Parathyroid adenoma (tissue), 2 donors: Measurements from ENCODE around the gene CACNA1C.

Experiments
- H2AFZ ChIP-seq: fragments of 300-600 bp; sonication (generic); one replicate; pipeline ENCODE4 v1.7.0; 2017; ENCODE audit warnings: antibody characterized with exemption, mild to moderate bottlenecking
- H3K27ac ChIP-seq: fragments of 300-600 bp; sonication (generic); one replicate; pipeline ENCODE4 v1.7.0; 2017
- H3K27me3 ChIP-seq: fragments of 300-600 bp; sonication (generic); one replicate; pipeline ENCODE4 v1.7.0; 2017; ENCODE audit warnings: low read length; ENCODE audit not compliant: control insufficient read depth, insufficient read depth
- H3K36me3 ChIP-seq: fragments of 300-600 bp; sonication (generic); one replicate; pipeline ENCODE4 v1.7.0; 2017; ENCODE audit warnings: low read length; ENCODE audit not compliant: control insufficient read depth, insufficient read depth
- H3K4me1 ChIP-seq: fragments of 300-600 bp; sonication (generic); one replicate; pipeline ENCODE4 v1.7.0; 2017; ENCODE audit warnings: control low read depth
- H3K4me2 ChIP-seq: fragments of 300-600 bp; sonication (generic); one replicate; pipeline ENCODE4 v1.7.0; 2017; ENCODE audit warnings: low read length
- H3K4me3 ChIP-seq: fragments of 300-600 bp; sonication (generic); one replicate; pipeline ENCODE4 v1.7.0; 2017; ENCODE audit warnings: low read depth, low read length
- H3K79me2 ChIP-seq: fragments of 300-600 bp; sonication (generic); one replicate; pipeline ENCODE4 v1.7.0; 2017; ENCODE audit warnings: control low read depth
- H3K9ac ChIP-seq: fragments of 300-600 bp; sonication (generic); one replicate; pipeline ENCODE4 v1.7.0; 2017; ENCODE audit warnings: mild to moderate bottlenecking
- H3K9me3 ChIP-seq: fragments of 300-600 bp; sonication (generic); one replicate; pipeline ENCODE4 v1.7.0; 2017; ENCODE audit warnings: low read length; ENCODE audit not compliant: control insufficient read depth
- TF ChIP-seq, protein P1 (sequence below): fragments of 300-600 bp; sonication (generic); IDR thresholded peaks from one replicate; pipeline ENCODE4 v1.7.0; 2017; ENCODE audit warnings: antibody characterized with exemption, mild to moderate bottlenecking
- donor health status: primary hyperparathyroidism.

Gene CACNA1C

DNA sequence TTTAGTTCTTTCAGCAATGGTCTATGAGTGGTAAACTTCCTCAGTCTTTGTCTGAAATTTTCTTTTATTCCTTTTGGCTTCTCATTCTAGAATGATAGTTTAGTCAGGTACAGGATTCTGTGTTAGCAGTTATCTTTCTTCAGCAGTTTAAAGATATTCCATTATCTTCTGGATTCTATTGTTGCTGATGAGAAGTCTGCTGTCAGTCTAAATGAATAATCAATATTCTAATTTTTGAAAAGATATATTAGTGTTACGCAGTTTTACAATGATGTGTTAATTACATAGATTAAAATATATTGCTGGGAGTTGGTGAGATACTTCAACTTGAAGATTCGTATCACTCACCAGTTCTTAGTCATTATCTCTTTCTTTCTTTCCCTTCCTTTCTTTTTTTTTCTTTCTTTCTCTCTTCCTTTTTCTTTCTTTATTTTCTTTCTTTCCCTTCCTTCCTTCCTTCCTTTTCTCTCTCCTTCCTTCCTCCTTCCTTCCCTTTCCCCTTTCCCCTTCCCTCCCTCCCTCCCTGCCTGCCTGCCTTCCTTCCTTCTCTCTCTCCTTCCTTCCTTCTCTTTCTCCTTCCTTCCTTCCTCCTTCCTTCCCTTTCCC is 17.8 kb downstream of the CACNA1C start:
- Histone ChIP-seq H3K9me3 (no peaks in the 10 kb centered on the region), H3K4me1 (no peaks in the 10 kb centered on the region), H3K36me3 (no peaks in the 10 kb centered on the region), H2AFZ (no peak overlapping the region), H3K79me2 (no peaks in the 10 kb centered on the region), H3K27me3 (no peaks in the 10 kb centered on the region), H3K27ac (no peak overlapping the region), H3K4me3 (no peak overlapping the region), H3K9ac (no peak overlapping the region), H3K4me2 (no peak overlapping the region)
- TF ChIP-seq, protein P1, sequence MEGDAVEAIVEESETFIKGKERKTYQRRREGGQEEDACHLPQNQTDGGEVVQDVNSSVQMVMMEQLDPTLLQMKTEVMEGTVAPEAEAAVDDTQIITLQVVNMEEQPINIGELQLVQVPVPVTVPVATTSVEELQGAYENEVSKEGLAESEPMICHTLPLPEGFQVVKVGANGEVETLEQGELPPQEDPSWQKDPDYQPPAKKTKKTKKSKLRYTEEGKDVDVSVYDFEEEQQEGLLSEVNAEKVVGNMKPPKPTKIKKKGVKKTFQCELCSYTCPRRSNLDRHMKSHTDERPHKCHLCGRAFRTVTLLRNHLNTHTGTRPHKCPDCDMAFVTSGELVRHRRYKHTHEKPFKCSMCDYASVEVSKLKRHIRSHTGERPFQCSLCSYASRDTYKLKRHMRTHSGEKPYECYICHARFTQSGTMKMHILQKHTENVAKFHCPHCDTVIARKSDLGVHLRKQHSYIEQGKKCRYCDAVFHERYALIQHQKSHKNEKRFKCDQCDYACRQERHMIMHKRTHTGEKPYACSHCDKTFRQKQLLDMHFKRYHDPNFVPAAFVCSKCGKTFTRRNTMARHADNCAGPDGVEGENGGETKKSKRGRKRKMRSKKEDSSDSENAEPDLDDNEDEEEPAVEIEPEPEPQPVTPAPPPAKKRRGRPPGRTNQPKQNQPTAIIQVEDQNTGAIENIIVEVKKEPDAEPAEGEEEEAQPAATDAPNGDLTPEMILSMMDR = no peak

DNA sequence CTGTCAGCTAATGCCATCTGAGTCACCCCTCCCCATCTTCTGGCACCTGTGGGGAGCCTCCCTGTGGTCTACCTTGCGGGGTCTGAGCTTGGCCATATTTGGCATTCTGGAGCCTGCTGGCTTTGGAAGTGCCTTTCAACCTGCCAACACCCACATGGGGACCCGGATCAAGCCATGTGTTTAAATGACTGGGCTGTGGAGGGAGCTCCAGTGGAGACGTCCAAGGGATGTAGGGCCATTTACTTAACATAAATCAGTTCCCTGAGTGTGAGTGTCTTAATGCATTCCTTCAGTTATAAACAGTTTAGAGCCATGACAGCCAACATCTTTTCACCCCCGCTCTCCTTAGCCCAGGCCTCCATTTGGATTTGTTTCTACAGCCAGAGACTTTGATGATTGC is 22.0 kb downstream of the CACNA1C start:
- Histone ChIP-seq H2AFZ (no peak overlapping the region), H3K27ac (no peak overlapping the region), H3K4me2 (no peak overlapping the region), H3K79me2 (no peaks in the 10 kb centered on the region), H3K9me3 (no peaks in the 10 kb centered on the region), H3K36me3 (no peaks in the 10 kb centered on the region), H3K9ac (no peak overlapping the region), H3K4me3 (no peak overlapping the region), H3K4me1 (no peaks in the 10 kb centered on the region), H3K27me3 (no peaks in the 10 kb centered on the region)
- TF ChIP-seq, protein P1 = no peak

DNA sequence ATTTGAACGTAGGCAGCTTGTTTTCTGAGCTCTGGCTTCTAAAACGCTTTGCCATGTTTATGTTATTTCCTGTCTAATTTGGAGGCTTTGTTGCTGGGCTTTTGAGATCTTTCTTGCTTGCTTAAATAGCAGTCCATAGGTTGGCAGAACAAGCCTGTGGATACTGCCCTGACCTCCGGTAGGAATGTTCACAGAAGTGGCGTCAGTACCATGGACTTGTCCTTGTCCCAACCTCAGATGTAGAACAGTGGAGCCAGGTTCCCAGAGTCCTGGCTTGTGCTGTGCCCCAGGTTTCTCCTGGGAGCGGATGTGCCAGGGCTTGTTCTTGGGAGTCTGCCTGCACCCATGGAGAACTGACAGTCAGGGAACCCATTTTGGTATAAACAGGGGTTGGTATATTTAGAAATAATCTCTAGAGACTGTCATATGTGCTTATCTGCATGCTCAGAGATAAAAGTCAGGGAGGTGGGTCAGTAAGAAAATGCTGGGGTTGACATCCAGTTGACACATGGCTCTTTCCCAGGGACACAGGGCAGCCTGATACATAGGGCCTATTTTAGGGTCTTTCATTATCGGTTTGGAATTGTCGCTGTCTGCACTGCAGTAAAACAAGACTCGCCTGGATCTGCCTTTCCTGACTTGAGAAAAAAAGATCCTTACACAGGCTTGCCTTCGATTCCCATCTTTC is 22.9 kb downstream of the CACNA1C start:
- no peak overlapping the region for H3K4me3 ChIP-seq
- no peaks in the 10 kb centered on the region for H3K9me3 ChIP-seq
- H3K27ac ChIP-seq = no peak overlapping the region

DNA sequence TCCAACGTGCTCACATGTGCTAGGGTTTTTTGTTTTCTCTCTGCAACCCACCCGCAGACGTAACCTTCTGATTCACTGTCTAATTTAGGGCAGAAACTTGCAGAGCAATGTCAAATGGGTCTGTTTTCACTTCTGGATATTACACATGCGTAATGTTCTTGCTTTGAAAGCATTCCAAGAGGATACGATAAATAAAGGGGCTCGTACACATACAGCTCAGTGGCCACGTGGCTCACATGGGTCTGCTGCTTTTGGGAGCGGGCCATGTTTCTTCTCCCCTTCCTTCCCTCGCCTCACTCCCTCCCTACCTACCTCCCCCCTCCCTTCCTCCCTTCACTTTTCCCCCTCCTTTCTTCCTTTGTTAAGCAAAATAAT is 23.4 kb downstream of the CACNA1C start:
- H3K9me3 ChIP-seq = no peaks in the 10 kb centered on the region
- H3K79me2 ChIP-seq = no peaks in the 10 kb centered on the region
- no peaks in the 10 kb centered on the region for H3K36me3 ChIP-seq
- H3K4me1 ChIP-seq = no peaks in the 10 kb centered on the region
- no peak overlapping the region for H3K4me3 ChIP-seq
- H3K27me3 ChIP-seq = no peaks in the 10 kb centered on the region
- H3K9ac ChIP-seq = no peak overlapping the region
- no peak overlapping the region for H3K27ac ChIP-seq
- TF ChIP-seq, protein P1 = no peak
- no peak overlapping the region for H3K4me2 ChIP-seq
- no peak overlapping the region for H2AFZ ChIP-seq

More for the DNA sequence above, 22.9 kb downstream of the CACNA1C start:
- Histone ChIP-seq H3K27me3 (no peaks in the 10 kb centered on the region), H2AFZ (no peak overlapping the region), H3K9ac (no peak overlapping the region), H3K4me2 (no peak overlapping the region), H3K4me1 (no peaks in the 10 kb centered on the region), H3K79me2 (no peaks in the 10 kb centered on the region), H3K36me3 (no peaks in the 10 kb centered on the region)
- TF ChIP-seq, protein P1 = no peak

DNA sequence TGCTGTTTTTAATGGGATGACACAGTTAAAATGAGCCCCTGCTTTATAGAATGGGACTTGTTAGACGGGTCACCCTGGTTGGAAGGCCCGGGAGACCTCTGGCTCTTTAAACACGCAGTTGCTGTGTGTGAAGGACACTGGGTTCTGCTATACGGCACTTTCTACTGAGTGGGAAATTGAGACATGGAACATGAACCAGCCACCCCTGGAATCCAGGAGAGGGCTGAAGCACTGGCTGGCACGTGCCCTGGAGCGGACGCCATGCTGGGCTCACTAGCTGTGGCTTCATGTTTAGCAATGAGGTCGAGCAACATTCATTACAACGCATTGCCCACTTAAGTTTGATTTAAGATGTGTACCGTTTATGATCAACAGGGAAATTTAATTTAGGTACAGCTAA is 23.9 kb downstream of the CACNA1C start:
- Histone ChIP-seq H3K27me3 (no peaks in the 10 kb centered on the region), H3K27ac (no peak overlapping the region), H3K4me2 (no peak overlapping the region), H2AFZ (no peak overlapping the region), H3K4me1 (no peaks in the 10 kb centered on the region), H3K9ac (no peak overlapping the region), H3K36me3 (no peaks in the 10 kb centered on the region), H3K9me3 (no peaks in the 10 kb centered on the region), H3K4me3 (no peak overlapping the region), H3K79me2 (no peaks in the 10 kb centered on the region)
- TF ChIP-seq, protein P1 = no peak
